ENCODE results near the gene CLDN8.

CLDN8 gene

DNA sequence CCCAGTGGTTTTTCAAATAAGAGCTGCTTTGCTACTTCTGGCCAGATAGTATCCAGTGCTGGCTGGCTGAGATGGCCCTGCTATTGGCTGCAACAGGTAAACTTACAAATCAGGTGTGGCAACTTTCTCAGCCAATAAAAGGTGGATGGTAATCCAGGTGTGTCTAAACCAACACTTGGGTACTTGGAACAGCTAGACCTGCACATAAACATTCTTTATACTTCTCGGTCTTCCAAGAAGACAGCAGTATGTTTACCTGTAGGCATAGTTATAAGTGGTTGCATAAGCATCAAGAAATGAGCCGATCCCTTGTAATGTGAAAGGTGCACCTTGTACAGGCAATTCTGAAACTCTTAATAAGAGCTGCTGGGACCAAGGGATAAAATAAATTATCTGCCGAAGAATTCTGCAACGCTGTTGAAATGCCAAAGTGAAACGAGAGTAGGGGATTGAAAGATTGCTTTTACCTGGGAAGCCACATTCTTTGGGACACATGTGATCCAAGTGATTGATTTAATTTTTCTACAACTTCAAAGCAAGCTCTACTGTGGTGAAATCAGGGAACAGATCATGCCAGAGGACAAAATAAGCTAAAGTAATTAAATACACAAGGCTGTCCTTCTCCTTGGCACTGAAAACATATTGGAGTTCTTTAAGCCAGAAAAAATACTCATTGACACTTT lies at the start of gene CLDN8:
Gene CLDN8 (minus strand): TSS at position 57 of the 683 bp plus-strand sequence. CDS start 172 bp downstream, outside the sequence.
- FAIRE-seq (no peak), DNase-seq (ENCODE audit: insufficient read length, low spot score) (no peak)
- TF ChIP-seq POLR2A (IDR thresholded peaks at IDR 0.05; ENCODE audit: low read depth, low read length) = no peak

DNA sequence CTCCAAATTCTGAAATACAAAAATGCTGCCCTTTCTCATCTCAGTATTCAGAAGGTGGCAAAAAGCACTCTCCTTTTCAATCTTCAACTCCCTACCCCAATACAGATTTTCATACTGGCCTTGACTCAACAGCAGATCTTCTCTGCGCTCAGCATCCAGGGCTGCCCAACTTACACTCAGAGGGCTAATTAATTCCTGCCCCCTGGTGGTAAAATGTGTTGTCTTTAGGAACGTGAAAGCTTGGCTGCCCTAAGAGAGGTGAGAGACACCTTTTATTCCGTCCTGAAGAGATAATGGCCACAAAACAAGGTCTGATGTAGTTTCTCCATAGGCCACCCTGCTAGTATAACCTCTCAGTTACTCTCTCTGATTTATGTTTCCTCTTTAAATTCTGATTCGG lies 41.9 kb upstream of the CLDN8 start:
- FAIRE-seq (no peak), DNase-seq (ENCODE audit: insufficient read length, low spot score) (peak; percentile 2)
- TF ChIP-seq POLR2A (IDR thresholded peaks at IDR 0.05; ENCODE audit: low read depth, low read length) = no peak

DNA sequence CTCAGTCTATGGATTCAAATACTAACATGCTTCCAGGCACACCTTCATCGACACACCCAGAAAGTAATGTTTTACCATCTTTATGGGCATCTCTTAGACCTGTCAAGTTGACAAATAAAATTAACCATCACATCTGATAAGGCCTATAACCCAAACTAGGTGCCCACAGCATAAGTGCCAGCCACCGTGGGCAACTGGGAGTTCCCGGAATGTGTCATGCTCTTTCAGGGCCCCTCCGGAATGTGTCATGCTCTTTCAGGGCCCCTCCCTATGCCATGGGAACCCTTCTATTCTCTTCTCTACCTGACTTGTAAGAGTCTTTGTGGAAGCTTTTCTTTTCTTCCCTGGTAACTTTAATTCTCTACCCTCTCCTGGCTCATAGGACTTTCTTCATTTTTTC lies 40.2 kb upstream of the CLDN8 start:
- DNase-seq (ENCODE audit: insufficient read length, low spot score) = no peak
- no peak for FAIRE-seq
- no peak for TF ChIP-seq POLR2A (IDR thresholded peaks at IDR 0.05; ENCODE audit: low read depth, low read length)

- TF ChIP-seq POLR2A (IDR thresholded peaks at IDR 0.05; ENCODE audit: low read depth, low read length) = no peak
- FAIRE-seq = no peak
Observed at GRCh38 chr21:30255679-30256078, 39.8 kb upstream of the CLDN8 start.

GRCh38 chr21:30251781-30252180 lies 35.9 kb upstream of the CLDN8 start:
- no peak for TF ChIP-seq POLR2A (IDR thresholded peaks at IDR 0.05; ENCODE audit: low read depth, low read length)
- no peak for FAIRE-seq
- no peak for DNase-seq (ENCODE audit: insufficient read length, low spot score)

More at GRCh38 chr21:30255679-30256078, 39.8 kb upstream of the CLDN8 start:
- no peak for DNase-seq (ENCODE audit: insufficient read length, low spot score)

DNA sequence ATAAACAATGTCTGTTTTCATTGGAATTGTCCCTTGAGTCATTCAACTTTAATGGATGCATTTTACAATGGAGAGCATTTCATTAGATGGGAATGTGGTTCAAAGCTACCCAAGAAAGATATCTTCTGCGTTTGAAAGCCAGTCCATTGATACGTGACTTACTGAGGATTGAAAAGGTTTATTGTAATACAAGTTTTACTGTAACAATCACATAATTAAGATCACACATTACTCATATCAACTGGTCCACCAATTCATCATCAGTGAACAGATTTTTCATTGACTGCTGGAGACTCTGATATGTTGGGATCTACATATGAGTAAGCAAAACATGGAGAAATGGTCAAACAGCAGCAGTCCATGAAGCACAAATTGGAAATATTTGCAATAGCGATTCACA lies 34.0 kb upstream of the CLDN8 start:
- no peak for DNase-seq (ENCODE audit: insufficient read length, low spot score)
- TF ChIP-seq POLR2A (IDR thresholded peaks at IDR 0.05; ENCODE audit: low read depth, low read length) = no peak
- no peak for FAIRE-seq

DNA sequence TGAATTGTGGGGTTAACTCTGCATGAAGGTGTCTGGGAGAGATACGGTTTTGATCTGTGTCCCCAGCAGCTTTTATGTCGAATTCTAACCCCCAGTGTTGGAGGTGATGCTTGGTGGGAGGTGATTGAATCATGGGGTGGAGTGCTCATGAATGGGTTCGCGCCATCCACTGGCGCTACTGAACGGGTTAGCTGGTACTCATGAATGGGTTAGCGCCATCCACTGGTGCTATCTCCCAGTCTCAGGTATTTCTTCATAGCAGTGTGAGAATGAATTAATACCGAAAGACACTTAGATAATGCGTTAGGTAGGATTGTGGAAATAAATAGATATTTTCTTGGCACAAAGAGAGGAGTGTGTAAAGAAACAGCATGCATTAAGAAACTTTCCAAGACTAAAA lies 32.9 kb upstream of the CLDN8 start:
- FAIRE-seq (no peak), DNase-seq (ENCODE audit: insufficient read length, low spot score) (no peak)
- TF ChIP-seq POLR2A (IDR thresholded peaks at IDR 0.05; ENCODE audit: low read depth, low read length) = no peak

- FAIRE-seq = no peak
- no peak for DNase-seq (ENCODE audit: insufficient read length, low spot score)
- no peak for TF ChIP-seq POLR2A (IDR thresholded peaks at IDR 0.05; ENCODE audit: low read depth, low read length)
Observed at GRCh38 chr21:30245061-30245460, 29.2 kb upstream of the CLDN8 start.

- DNase-seq (ENCODE audit: insufficient read length, low spot score) = no peak
Observed at GRCh38 chr21:30243691-30244090, 27.8 kb upstream of the CLDN8 start.

DNA sequence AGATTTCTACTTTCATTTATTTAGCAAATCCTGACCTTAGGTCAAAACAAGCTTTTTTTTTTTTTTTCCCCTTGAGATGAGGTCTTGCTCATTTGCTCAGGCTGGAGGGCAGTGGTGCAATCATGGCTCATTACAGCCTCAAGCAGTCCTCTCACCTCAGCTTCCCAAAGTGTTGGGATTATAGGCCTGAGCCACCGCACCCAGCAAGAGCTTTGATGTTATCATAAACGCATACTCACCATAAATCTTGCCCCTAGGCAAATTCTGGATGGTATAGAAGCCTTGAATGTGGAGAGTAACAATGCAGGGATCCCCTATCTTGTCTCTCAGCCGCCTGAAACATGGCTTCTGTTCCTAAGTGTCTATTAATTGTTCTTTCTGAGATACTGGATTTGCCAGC lies 24.8 kb upstream of the CLDN8 start:
- FAIRE-seq (no peak), DNase-seq (ENCODE audit: insufficient read length, low spot score) (no peak)
- TF ChIP-seq POLR2A (IDR thresholded peaks at IDR 0.05; ENCODE audit: low read depth, low read length) = no peak

More at GRCh38 chr21:30243691-30244090, 27.8 kb upstream of the CLDN8 start:
- FAIRE-seq = no peak
- TF ChIP-seq POLR2A (IDR thresholded peaks at IDR 0.05; ENCODE audit: low read depth, low read length) = no peak

- no peak for FAIRE-seq
- no peak for DNase-seq (ENCODE audit: insufficient read length, low spot score)
- TF ChIP-seq POLR2A (IDR thresholded peaks at IDR 0.05; ENCODE audit: low read depth, low read length) = no peak
Observed at GRCh38 chr21:30238168-30238567, 22.3 kb upstream of the CLDN8 start.

DNA sequence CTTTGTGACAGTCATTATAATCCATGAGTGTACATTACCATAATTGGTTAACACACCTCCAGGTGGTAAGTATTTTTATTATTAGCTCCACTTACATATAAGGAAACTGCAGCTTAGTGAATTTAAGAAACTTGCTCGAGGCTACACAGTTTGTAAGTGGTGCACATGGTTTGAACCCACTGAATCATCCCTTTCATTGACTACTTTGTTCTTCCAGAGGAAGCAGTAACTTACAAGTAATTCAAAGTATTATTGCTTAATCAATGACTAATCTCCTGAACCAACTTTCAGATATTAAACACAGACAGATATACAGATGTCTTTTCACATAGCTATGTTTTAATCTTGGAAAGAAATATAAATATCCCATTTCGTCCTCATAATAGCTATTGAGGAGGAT lies 18.7 kb upstream of the CLDN8 start:
- DNase-seq (ENCODE audit: insufficient read length, low spot score) = no peak
- FAIRE-seq = no peak
- TF ChIP-seq POLR2A (IDR thresholded peaks at IDR 0.05; ENCODE audit: low read depth, low read length) = no peak

- no peak for TF ChIP-seq POLR2A (IDR thresholded peaks at IDR 0.05; ENCODE audit: low read depth, low read length)
- DNase-seq (ENCODE audit: insufficient read length, low spot score) (no peak), FAIRE-seq (no peak)
Observed at GRCh38 chr21:30234050-30234449, 18.2 kb upstream of the CLDN8 start.

DNA sequence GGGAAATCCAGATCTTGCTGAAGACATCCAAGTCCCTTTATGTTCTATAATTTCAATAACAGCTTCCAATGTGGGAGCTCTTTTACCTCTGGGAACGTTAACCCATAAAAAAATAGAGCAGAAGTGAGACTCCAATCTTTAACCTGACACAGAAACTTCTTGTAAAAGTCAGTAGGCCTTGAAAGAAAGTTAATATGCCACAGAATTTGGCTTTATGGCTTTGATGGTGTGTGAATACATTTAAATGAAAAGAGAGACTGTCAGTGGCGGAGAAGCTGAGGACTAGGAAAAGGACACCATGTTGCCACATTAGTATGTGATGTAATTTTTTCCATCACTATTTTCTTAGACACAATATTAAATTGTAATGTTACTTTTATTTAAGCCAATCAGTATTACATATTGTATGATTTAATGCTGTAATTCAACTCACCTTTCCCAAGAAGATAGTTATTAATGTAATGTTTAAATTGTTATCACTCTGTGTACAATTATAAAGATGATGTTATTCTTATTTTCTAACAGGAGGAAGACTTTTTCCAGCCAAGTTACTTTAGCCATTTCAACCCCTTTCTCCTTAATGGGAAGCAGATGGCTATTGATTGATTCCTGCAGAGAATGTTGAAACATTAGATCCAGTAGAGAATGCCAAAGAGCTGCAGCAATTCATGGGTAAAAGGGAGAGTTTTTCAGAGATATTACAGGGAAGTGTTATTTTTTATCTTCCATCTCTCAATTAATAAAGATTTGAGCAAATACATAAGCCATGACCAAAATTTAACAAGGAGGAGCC lies 17.5 kb upstream of the CLDN8 start:
- DNase-seq (ENCODE audit: insufficient read length, low spot score) (no peak), FAIRE-seq (no peak)
- TF ChIP-seq POLR2A (IDR thresholded peaks at IDR 0.05; ENCODE audit: low read depth, low read length) = no peak

- no peak for TF ChIP-seq POLR2A (IDR thresholded peaks at IDR 0.05; ENCODE audit: low read depth, low read length)
- no peak for DNase-seq (ENCODE audit: insufficient read length, low spot score)
- no peak for FAIRE-seq
Observed at GRCh38 chr21:30232011-30232410, 16.1 kb upstream of the CLDN8 start.
